ENCODE measurements around the gene LHX2.

LHX2 gene

DNA sequence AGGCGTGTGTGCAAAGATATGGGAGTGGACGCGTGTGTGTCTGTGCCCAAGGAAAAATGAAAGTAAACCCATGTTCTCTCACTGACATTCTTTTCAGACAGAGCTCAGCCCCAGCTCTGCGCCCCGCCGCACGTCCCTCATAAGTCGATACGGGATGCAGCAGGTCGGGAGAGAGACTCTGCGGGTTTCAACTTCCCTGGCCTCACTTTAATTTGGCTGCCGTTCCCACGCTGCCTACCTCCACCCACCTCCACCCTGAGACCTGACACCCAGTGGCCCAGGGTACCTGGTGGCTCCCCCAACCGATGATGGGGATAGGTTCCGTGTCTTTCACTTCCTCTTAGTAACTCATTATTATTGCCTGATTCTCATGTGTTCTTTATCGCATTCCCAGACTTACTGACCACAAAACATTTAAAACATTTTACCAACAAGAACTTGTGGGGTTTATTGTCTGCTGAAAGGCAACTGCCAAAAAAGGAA is 19.4 kb downstream of the LHX2 start:
- no peak overlapping the region for H3K4me3 ChIP-seq (ENCODE audit: low read depth, low read length)

DNA sequence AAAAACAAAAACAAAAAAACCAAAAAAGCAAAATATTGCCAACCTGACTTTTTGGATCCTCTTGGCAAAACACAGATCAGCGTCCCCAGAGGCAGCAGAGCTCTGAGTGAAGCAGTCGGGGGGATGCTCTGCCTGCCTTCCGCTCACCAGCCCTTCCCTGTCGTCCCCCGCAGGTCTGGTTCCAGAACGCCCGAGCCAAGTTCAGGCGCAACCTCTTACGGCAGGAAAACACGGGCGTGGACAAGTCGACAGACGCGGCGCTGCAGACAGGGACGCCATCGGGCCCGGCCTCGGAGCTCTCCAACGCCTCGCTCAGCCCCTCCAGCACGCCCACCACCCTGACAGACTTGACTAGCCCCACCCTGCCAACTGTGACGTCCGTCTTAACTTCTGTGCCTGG is 20.7 kb downstream of the LHX2 start:
- H3K4me3 ChIP-seq (ENCODE audit: low read depth, low read length) = no peak overlapping the region
- TF ChIP-seq, protein P1, sequence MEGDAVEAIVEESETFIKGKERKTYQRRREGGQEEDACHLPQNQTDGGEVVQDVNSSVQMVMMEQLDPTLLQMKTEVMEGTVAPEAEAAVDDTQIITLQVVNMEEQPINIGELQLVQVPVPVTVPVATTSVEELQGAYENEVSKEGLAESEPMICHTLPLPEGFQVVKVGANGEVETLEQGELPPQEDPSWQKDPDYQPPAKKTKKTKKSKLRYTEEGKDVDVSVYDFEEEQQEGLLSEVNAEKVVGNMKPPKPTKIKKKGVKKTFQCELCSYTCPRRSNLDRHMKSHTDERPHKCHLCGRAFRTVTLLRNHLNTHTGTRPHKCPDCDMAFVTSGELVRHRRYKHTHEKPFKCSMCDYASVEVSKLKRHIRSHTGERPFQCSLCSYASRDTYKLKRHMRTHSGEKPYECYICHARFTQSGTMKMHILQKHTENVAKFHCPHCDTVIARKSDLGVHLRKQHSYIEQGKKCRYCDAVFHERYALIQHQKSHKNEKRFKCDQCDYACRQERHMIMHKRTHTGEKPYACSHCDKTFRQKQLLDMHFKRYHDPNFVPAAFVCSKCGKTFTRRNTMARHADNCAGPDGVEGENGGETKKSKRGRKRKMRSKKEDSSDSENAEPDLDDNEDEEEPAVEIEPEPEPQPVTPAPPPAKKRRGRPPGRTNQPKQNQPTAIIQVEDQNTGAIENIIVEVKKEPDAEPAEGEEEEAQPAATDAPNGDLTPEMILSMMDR (IDR thresholded peaks at IDR 0.05; ENCODE audit: low read depth, low read length, missing control alignments) = no peak
- no peak for DNase-seq (ENCODE audit: low read depth)
- in situ Hi-C loops (cut with HindIII; ENCODE audit: low sequenced_read_pairs) = no loop called here

More for the DNA sequence above, 19.4 kb downstream of the LHX2 start:
- in situ Hi-C loops (cut with HindIII; ENCODE audit: low sequenced_read_pairs) = no loop called here
- DNase-seq (ENCODE audit: low read depth) = peak; percentile 23
- TF ChIP-seq, protein P1 (IDR thresholded peaks at IDR 0.05; ENCODE audit: low read depth, low read length, missing control alignments) = no peak

DNA sequence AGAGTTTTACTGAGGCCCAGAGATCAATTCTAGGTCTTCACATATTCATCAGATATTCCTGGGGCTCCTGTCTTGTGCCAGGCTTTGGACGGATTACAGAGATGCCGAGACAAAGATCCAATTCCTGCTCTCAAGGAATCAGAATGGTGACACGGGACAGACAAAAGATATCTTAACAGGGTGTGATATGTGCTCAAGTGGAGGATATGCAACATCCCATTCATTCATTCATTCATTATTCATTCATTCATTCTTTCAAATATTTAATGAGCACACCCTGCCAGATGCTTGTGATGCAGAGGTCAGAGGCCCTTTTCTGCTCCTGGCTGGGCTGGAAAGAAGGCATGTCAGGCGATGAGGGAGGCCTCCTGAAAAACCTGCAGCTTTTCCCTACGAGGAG is 21.8 kb downstream of the LHX2 start:
- TF ChIP-seq, protein P1 (IDR thresholded peaks at IDR 0.05; ENCODE audit: low read depth, low read length, missing control alignments) = no peak
- no peak overlapping the region for H3K4me3 ChIP-seq (ENCODE audit: low read depth, low read length)
- DNase-seq (ENCODE audit: low read depth) = no peak
- in situ Hi-C loops (cut with HindIII; ENCODE audit: low sequenced_read_pairs) = no loop called here

DNA sequence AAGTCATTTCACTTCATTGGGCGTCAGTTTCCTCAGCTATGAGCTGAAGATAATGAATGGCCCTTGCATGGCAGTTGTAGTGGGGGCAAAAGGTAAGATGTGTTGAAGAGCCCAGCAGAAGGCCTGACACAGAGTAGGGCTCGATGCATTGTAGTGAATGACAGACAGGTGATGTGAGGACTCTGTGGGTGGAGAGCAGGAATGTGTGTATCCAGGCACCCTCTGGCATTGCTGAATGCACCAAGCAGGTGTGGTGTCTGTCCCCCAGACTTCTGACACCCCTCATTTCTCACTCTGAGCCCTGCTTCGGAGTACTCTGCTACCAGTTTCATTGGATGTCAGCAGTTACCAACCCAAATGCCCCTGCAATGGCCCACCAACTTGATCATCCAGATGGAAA is 22.4 kb downstream of the LHX2 start:
- no peak overlapping the region for H3K4me3 ChIP-seq (ENCODE audit: low read depth, low read length)
- no peak for DNase-seq (ENCODE audit: low read depth)
- in situ Hi-C loops (cut with HindIII; ENCODE audit: low sequenced_read_pairs) = no loop called here
- TF ChIP-seq, protein P1 (IDR thresholded peaks at IDR 0.05; ENCODE audit: low read depth, low read length, missing control alignments) = no peak

DNA sequence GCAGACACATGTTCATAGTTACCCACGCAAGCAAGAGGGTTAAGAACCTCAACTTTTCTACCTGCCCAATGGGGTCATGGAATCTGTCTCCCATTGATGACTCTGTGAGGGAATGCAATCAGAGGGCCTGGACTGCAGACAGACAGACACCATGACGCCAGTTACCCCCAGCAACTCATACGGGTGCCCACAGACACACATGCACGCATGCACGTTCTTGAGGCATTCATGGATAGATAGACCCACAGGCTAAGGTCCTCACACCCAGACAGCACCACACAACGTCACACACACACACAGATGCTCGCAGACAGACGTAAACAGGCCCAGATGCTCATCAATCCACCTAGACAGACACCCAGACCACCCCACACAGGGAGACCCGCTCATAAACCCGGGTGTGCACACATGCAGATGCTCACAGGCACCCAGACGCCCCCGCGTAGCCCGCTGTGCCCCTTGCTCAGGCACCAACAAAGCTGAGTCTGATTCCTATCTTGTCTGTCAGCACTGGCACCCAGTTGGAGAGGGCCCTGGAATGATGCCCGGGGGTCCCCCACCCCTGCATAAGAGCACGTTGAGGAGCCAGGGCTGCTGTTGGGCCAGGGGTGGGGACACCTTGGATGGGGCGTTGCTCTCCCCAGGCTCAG is 23.6 kb downstream of the LHX2 start:
- no peak for DNase-seq (ENCODE audit: low read depth)
- no peak overlapping the region for H3K4me3 ChIP-seq (ENCODE audit: low read depth, low read length)
- in situ Hi-C loops (cut with HindIII; ENCODE audit: low sequenced_read_pairs) = no loop called here
- TF ChIP-seq, protein P1 (IDR thresholded peaks at IDR 0.05; ENCODE audit: low read depth, low read length, missing control alignments) = no peak

DNA sequence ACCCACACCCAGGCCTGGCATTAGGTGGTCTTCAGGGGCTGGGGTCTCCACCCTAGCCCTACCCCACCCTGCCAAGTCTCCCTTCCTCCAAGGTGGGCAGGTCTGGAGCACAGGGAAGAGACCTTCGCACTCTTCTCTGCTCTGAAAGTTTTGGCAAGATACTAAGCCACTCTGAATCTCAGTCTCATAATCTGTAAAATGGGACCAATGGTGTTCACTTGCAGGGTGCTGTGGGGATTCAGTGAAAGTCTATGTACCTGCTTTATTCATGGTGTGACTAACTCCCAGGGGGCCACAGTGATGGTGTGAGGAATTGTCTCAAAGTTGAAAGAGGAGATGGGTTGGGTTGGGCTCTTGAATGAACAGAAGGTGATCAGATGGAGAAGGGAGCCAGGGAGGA is 25.0 kb downstream of the LHX2 start:
- in situ Hi-C loops (cut with HindIII; ENCODE audit: low sequenced_read_pairs) = no loop called here
- TF ChIP-seq, protein P1 (IDR thresholded peaks at IDR 0.05; ENCODE audit: low read depth, low read length, missing control alignments) = no peak
- H3K4me3 ChIP-seq (ENCODE audit: low read depth, low read length) = no peak overlapping the region
- no peak for DNase-seq (ENCODE audit: low read depth)
